Neural progenitor cell (in vitro differentiated cells): ENCODE measurements around the gene FBXL15. TPM values are rescaled to one million over a fixed set of nuclear protein-coding genes. Genes with fewer than 3 reads are reported as not detected.

ENCODE experiments used
- DNase-seq: peaks from one replicate; pipeline ENCODE4 v3.0.0-alpha.2; 2016; ENCODE audit warnings: low spot score
- H2AFZ ChIP-seq: fragments of 200-600 bp; sonication (generic); replicated peaks from 2 replicates; pipeline ENCODE4 v1.6.1; 2016; ENCODE audit warnings: antibody characterized with exemption
- H3F3A ChIP-seq: fragments of 200-600 bp; sonication (generic); 2 replicates; pipeline ENCODE4 v1.6.1; 2016; ENCODE audit warnings: antibody characterized with exemption, low read depth
- H3K27ac ChIP-seq: fragments of 200-600 bp; sonication (generic); 2 replicates; pipeline ENCODE4 v1.5.1; 2016; ENCODE audit warnings: mild to moderate bottlenecking
- H3K27me3 ChIP-seq: fragments of 200-600 bp; sonication (generic); 2 replicates; pipeline ENCODE4 v1.6.1; 2016; ENCODE audit warnings: mild to moderate bottlenecking, moderate library complexity
- H3K36me3 ChIP-seq: fragments of 200-600 bp; sonication (generic); 2 replicates; pipeline ENCODE4 v1.5.1; 2016
- H3K4me1 ChIP-seq: fragments of 200-600 bp; sonication (generic); 2 replicates; pipeline ENCODE4 v1.6.1; 2016; ENCODE audit warnings: mixed run types
- H3K4me2 ChIP-seq: fragments of 200-600 bp; sonication (generic); 2 replicates; pipeline ENCODE4 v1.6.1; 2016
- H3K4me3 ChIP-seq: fragments of 200-600 bp; sonication (generic); 2 replicates; pipeline ENCODE4 v1.5.1; 2016
- H3K79me2 ChIP-seq: fragments of 200-600 bp; sonication (generic); 2 replicates; pipeline ENCODE4 v1.6.1; 2016; ENCODE audit warnings: low read depth
- H3K9ac ChIP-seq: fragments of 200-600 bp; sonication (generic); 2 replicates; pipeline ENCODE4 v1.6.1; 2016
- H3K9me3 ChIP-seq: fragments of 200-600 bp; sonication (generic); 2 replicates; pipeline ENCODE4 v1.5.1; 2016; ENCODE audit warnings: low read depth
- H4K20me1 ChIP-seq: fragments of 200-600 bp; sonication (generic); 2 replicates; pipeline ENCODE4 v1.6.1; 2016; ENCODE audit warnings: low read depth
- H3K27ac Mint-ChIP-seq: 3 replicates; pipeline ENCODE4 v1.8.0; 2021; ENCODE audit warnings: mixed read lengths
- H3K27me3 Mint-ChIP-seq: 2 replicates; pipeline ENCODE4 v1.8.0; 2022; ENCODE audit warnings: low read depth, mild to moderate bottlenecking, inconsistent platforms, moderate library complexity, mixed read lengths; ENCODE audit not compliant: insufficient read depth
- H3K36me3 Mint-ChIP-seq: 3 replicates; pipeline ENCODE4 v1.8.0; 2021; ENCODE audit warnings: mixed read lengths
- H3K4me1 Mint-ChIP-seq: 3 replicates; pipeline ENCODE4 v1.8.0; 2021; ENCODE audit warnings: mixed read lengths
- H3K4me3 Mint-ChIP-seq: 3 replicates; pipeline ENCODE4 v1.8.0; 2021; ENCODE audit warnings: mild to moderate bottlenecking, moderate library complexity, mixed read lengths
- H3K9me3 Mint-ChIP-seq: 3 replicates; pipeline ENCODE4 v1.8.0; 2020; ENCODE audit warnings: mixed read lengths
- EZH2 ChIP-seq: fragments of 200-600 bp; sonication (generic); IDR thresholded peaks from 2 replicates; pipeline ENCODE4 v1.6.1; 2017; ENCODE audit warnings: antibody characterized with exemption, mild to moderate bottlenecking, moderate library complexity
- EZH2phosphoT487 ChIP-seq: fragments of 200-600 bp; sonication (generic); IDR thresholded peaks from 2 replicates; pipeline ENCODE4 v1.6.1; 2017; ENCODE audit warnings: antibody characterized with exemption
- total RNA-seq: library from RNA; depleted of rRNA; stranded (reverse); fragments of >200 nt; gene quantifications from 2 replicates; pipeline ENCODE4 v1.2.3, GENCODE V29; 2015; ENCODE audit warnings: low replicate concordance
- TF ChIP-seq, protein P1 (sequence below): fragments of 200-600 bp; sonication (generic); IDR thresholded peaks from 2 replicates; pipeline ENCODE4 v1.5.1; 2017; ENCODE audit warnings: antibody characterized with exemption, mild to moderate bottlenecking

FBXL15 gene
- total RNA-seq, 1 donor from 2014 or later, result 4.4 TPM

DNA sequence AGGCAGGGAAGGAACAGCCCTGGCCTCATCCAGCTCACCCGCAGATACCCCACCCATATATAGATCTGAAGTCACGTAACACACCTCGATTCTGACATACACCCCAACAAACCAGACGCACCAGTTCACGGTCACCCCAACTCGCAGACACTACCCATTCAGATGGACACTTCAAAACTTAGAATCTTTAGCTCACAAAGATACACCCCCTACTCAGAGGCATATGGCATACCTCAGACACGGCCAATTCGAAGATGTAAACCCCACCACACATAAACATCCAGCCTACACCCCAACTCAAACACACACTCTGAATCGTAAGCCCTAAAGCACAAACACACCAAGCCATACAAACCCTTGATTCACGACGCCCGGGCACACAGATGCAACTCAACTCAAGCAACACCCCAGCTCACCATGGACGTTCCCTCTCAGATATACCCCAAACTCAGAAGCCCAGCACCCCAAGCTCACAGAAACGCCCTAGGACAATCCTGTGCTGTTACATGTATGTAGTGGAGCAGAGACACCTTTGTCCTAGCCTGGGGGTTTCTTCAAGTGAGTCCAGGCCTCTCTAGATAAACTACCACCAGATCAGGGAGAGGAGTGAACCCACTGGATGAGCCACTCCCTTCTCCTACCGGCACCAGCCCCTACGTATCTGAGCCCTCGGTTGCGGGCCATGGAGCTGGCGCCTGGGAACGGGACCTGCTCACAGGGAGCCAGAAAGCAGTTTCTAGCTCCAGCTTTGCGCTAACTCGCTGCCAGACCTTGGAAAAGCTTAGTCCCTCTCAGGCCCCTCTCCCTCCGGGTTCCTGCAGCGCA is 10.8 kb upstream of the FBXL15 start:
- peaks cover 2% of the 10 kb centered on the region for H3K36me3 Mint-ChIP-seq
- Histone ChIP-seq H4K20me1 (peaks cover 29% of the 10 kb centered on the region), H3K27me3 (peaks cover 80% of the 10 kb centered on the region), H3K4me3 (peak overlapping the region; percentile 45), H2AFZ (peak overlapping the region; percentile 71), H3K27ac (no peak overlapping the region), H3K9me3 (no peaks in the 10 kb centered on the region), H3K36me3 (no peaks in the 10 kb centered on the region), H3F3A (peaks cover 35% of the 10 kb centered on the region), H3K4me1 (peaks cover 35% of the 10 kb centered on the region), H3K4me2 (peak overlapping the region; percentile 76), H3K79me2 (no peaks in the 10 kb centered on the region), H3K9ac (no peak overlapping the region)
- H3K9me3 Mint-ChIP-seq, result no peaks in the 10 kb centered on the region
- peak overlapping the region; percentile 20 for H3K27ac Mint-ChIP-seq
- peaks cover 60% of the 10 kb centered on the region for H3K4me1 Mint-ChIP-seq
- H3K4me3 Mint-ChIP-seq, result peak overlapping the region; percentile 77
- H3K27me3 Mint-ChIP-seq, result peaks cover 31% of the 10 kb centered on the region
- peak; percentile 74 for TF ChIP-seq EZH2
- peak; percentile 63 for TF ChIP-seq EZH2phosphoT487
- TF ChIP-seq, protein P1, sequence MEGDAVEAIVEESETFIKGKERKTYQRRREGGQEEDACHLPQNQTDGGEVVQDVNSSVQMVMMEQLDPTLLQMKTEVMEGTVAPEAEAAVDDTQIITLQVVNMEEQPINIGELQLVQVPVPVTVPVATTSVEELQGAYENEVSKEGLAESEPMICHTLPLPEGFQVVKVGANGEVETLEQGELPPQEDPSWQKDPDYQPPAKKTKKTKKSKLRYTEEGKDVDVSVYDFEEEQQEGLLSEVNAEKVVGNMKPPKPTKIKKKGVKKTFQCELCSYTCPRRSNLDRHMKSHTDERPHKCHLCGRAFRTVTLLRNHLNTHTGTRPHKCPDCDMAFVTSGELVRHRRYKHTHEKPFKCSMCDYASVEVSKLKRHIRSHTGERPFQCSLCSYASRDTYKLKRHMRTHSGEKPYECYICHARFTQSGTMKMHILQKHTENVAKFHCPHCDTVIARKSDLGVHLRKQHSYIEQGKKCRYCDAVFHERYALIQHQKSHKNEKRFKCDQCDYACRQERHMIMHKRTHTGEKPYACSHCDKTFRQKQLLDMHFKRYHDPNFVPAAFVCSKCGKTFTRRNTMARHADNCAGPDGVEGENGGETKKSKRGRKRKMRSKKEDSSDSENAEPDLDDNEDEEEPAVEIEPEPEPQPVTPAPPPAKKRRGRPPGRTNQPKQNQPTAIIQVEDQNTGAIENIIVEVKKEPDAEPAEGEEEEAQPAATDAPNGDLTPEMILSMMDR, result no peak
- DNase-seq, result no peak

DNA sequence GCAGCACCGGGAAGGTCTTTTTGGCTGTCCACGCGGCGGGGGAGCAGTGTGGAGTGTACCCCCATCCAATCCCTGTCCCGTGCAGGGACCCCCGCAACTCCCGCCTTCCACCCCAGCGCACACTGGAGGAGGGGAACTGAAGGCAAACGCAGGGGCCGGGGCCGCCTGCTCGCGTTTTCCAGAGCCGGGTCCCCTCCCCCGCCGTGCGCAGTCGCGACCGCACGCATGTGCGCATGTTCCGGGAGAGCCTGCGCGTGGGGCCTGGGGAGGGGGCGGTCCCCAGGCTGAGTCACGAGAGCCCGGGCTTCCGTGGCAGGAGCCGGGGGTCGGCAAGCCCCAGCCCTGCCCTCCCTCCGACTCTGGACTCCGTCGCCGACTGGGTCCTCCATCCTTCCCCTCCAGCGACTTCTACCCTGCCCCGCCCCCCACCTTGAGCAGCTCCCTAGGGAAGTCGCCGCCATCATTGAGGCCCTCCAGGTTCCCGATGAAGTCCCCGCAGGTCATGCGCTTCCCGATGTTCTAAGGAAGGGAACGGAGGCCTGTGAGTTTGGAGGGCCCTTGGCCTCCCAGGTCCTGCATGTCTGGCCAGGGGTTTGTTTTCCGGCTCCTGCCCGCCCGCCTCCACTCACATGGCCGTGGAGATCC is 10.1 kb upstream of the FBXL15 start:
- H3K4me3 Mint-ChIP-seq, result peak overlapping the region; percentile 77
- Histone ChIP-seq H4K20me1 (peaks cover 29% of the 10 kb centered on the region), H3K36me3 (no peaks in the 10 kb centered on the region), H3K9me3 (no peaks in the 10 kb centered on the region), H2AFZ (peak overlapping the region; percentile 71), H3K4me2 (peak overlapping the region; percentile 73), H3K79me2 (no peaks in the 10 kb centered on the region), H3F3A (peaks cover 35% of the 10 kb centered on the region), H3K4me1 (peaks cover 38% of the 10 kb centered on the region), H3K27me3 (peaks cover 74% of the 10 kb centered on the region), H3K4me3 (peak overlapping the region; percentile 45), H3K27ac (no peak overlapping the region), H3K9ac (no peak overlapping the region)
- peaks cover 2% of the 10 kb centered on the region for H3K36me3 Mint-ChIP-seq
- H3K9me3 Mint-ChIP-seq, result no peaks in the 10 kb centered on the region
- DNase-seq, result peak; percentile 60
- H3K27ac Mint-ChIP-seq, result no peak overlapping the region
- peaks cover 33% of the 10 kb centered on the region for H3K27me3 Mint-ChIP-seq
- TF ChIP-seq EZH2 (peak; percentile 83), EZH2phosphoT487 (peak; percentile 64)
- TF ChIP-seq, protein P1, result no peak
- H3K4me1 Mint-ChIP-seq, result peaks cover 66% of the 10 kb centered on the region

DNA sequence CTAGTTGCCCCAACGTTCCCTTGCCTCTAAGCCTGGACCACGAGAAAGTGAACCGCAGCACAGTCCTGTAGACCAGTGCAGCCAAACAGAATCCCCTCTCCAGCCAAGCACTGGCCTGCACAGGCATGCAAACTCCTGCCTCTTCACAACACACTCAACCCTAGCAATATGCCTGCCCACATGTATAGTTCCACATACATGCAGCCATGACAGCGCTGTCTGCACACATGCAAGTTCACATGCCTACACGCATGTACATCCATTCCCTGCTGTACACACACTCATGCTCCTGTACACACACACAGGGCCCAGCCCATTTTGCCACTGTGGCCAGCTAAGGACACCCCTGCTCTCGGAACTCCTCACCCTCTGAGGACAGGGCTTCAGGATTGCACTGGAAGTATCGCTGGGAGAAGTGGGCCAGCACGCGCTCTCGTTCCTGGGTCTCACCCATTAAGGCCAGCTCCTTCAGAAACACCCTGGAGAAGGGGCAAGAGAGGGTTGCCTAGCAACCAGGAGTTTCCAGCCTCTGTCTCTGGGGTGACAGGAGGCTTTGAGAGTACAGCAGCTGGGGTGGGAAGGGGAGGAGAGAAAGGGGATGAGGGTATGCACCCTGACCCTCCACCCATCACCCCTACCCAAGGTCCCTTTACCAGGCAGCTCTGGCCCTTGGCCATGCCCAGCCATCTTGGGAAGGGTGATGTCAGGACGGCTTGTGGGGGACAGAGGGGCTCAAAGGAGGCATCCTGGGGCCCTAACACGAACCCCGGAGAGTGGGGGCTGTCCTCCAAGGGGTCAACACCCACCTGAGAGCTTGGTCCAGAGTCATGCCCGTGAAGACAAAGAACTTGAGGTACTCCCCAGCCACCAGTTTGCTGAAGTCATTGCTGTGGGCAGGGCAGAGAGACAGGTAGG is 9.0 kb upstream of the FBXL15 start:
- H3K27me3 Mint-ChIP-seq, result peaks cover 35% of the 10 kb centered on the region
- H3F3A ChIP-seq, result peaks cover 35% of the 10 kb centered on the region
- no peaks in the 10 kb centered on the region for H3K9me3 Mint-ChIP-seq
- peak overlapping the region; percentile 97 for H3K27ac Mint-ChIP-seq
- peaks cover 64% of the 10 kb centered on the region for H3K27me3 ChIP-seq
- peaks cover 73% of the 10 kb centered on the region for H3K4me1 Mint-ChIP-seq
- H3K4me2 ChIP-seq, result peak overlapping the region; percentile 73
- no peaks in the 10 kb centered on the region for H3K36me3 ChIP-seq
- no peak for DNase-seq
- no peaks in the 10 kb centered on the region for H3K79me2 ChIP-seq
- no peak overlapping the region for H2AFZ ChIP-seq
- H3K4me3 Mint-ChIP-seq, result peak overlapping the region; percentile 72
- TF ChIP-seq, protein P1, result no peak
- TF ChIP-seq EZH2phosphoT487 (no peak), EZH2 (no peak)
- no peaks in the 10 kb centered on the region for H3K9me3 ChIP-seq
- H3K4me3 ChIP-seq, result no peak overlapping the region
- peaks cover 29% of the 10 kb centered on the region for H4K20me1 ChIP-seq
- no peak overlapping the region for H3K27ac ChIP-seq
- peaks cover 38% of the 10 kb centered on the region for H3K4me1 ChIP-seq
- H3K36me3 Mint-ChIP-seq, result peaks cover 2% of the 10 kb centered on the region
- H3K9ac ChIP-seq, result no peak overlapping the region
